Measurements from ENCODE around the gene DSCAM. TPM values are rescaled to one million over a fixed set of nuclear protein-coding genes. Genes with fewer than 3 reads are reported as not detected.

Gene DSCAM
- total and polyA plus RNA-seq, 2 experiments from 2014 or later: 0.07 TPM; not detected in 1

DNA sequence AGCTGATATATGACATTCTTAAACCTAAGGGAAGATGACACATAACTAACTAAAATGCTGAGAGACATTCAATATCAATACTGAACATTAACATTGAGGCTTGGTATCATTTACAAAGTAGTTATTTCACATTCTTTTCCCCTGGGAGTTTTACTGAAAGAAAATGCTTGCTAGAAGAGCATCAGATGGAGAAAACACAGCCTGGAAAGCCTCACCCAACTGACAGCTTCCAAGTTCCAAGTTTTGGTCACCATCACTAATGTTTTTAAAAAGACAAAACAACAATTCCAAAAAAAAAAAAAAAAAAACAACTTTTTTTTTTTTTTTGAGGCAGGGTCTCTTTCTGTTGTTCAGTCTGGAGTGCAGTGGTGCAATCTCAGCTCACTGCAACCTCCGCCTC, 80.6 kb downstream of the DSCAM start:
- no peak overlapping the region for H3K27ac ChIP-seq (ENCODE audit: low read depth)
- TF ChIP-seq JUNB (IDR thresholded peaks at IDR 0.05; ENCODE audit: unreplicated experiment): no peak
- TF ChIP-seq, protein P1, sequence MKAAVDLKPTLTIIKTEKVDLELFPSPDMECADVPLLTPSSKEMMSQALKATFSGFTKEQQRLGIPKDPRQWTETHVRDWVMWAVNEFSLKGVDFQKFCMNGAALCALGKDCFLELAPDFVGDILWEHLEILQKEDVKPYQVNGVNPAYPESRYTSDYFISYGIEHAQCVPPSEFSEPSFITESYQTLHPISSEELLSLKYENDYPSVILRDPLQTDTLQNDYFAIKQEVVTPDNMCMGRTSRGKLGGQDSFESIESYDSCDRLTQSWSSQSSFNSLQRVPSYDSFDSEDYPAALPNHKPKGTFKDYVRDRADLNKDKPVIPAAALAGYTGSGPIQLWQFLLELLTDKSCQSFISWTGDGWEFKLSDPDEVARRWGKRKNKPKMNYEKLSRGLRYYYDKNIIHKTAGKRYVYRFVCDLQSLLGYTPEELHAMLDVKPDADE (IDR thresholded peaks at IDR 0.05): no peak
- TF ChIP-seq STAT1 (IDR thresholded peaks at IDR 0.05; ENCODE audit: unreplicated experiment): no peak
- no peak for TF ChIP-seq EZH2 (IDR thresholded peaks at IDR 0.05; ENCODE audit: low read depth, unreplicated experiment)
- no peak for TF ChIP-seq EZH2phosphoT487 (IDR thresholded peaks at IDR 0.05; ENCODE audit: unreplicated experiment)
- TF ChIP-seq CREB1 (CRISPR knock-in tag; IDR thresholded peaks at IDR 0.05; ENCODE audit: low read depth): no peak
- no peak for TF ChIP-seq ZNF114 (CRISPR knock-in tag; IDR thresholded peaks at IDR 0.05)
- TF ChIP-seq POLR2AphosphoS5 (IDR thresholded peaks at IDR 0.05; ENCODE audit: low read depth): no peak
- no peak for TF ChIP-seq NANOG (IDR thresholded peaks at IDR 0.05; ENCODE audit: borderline replicate concordance)
- TF ChIP-seq, protein P2, sequence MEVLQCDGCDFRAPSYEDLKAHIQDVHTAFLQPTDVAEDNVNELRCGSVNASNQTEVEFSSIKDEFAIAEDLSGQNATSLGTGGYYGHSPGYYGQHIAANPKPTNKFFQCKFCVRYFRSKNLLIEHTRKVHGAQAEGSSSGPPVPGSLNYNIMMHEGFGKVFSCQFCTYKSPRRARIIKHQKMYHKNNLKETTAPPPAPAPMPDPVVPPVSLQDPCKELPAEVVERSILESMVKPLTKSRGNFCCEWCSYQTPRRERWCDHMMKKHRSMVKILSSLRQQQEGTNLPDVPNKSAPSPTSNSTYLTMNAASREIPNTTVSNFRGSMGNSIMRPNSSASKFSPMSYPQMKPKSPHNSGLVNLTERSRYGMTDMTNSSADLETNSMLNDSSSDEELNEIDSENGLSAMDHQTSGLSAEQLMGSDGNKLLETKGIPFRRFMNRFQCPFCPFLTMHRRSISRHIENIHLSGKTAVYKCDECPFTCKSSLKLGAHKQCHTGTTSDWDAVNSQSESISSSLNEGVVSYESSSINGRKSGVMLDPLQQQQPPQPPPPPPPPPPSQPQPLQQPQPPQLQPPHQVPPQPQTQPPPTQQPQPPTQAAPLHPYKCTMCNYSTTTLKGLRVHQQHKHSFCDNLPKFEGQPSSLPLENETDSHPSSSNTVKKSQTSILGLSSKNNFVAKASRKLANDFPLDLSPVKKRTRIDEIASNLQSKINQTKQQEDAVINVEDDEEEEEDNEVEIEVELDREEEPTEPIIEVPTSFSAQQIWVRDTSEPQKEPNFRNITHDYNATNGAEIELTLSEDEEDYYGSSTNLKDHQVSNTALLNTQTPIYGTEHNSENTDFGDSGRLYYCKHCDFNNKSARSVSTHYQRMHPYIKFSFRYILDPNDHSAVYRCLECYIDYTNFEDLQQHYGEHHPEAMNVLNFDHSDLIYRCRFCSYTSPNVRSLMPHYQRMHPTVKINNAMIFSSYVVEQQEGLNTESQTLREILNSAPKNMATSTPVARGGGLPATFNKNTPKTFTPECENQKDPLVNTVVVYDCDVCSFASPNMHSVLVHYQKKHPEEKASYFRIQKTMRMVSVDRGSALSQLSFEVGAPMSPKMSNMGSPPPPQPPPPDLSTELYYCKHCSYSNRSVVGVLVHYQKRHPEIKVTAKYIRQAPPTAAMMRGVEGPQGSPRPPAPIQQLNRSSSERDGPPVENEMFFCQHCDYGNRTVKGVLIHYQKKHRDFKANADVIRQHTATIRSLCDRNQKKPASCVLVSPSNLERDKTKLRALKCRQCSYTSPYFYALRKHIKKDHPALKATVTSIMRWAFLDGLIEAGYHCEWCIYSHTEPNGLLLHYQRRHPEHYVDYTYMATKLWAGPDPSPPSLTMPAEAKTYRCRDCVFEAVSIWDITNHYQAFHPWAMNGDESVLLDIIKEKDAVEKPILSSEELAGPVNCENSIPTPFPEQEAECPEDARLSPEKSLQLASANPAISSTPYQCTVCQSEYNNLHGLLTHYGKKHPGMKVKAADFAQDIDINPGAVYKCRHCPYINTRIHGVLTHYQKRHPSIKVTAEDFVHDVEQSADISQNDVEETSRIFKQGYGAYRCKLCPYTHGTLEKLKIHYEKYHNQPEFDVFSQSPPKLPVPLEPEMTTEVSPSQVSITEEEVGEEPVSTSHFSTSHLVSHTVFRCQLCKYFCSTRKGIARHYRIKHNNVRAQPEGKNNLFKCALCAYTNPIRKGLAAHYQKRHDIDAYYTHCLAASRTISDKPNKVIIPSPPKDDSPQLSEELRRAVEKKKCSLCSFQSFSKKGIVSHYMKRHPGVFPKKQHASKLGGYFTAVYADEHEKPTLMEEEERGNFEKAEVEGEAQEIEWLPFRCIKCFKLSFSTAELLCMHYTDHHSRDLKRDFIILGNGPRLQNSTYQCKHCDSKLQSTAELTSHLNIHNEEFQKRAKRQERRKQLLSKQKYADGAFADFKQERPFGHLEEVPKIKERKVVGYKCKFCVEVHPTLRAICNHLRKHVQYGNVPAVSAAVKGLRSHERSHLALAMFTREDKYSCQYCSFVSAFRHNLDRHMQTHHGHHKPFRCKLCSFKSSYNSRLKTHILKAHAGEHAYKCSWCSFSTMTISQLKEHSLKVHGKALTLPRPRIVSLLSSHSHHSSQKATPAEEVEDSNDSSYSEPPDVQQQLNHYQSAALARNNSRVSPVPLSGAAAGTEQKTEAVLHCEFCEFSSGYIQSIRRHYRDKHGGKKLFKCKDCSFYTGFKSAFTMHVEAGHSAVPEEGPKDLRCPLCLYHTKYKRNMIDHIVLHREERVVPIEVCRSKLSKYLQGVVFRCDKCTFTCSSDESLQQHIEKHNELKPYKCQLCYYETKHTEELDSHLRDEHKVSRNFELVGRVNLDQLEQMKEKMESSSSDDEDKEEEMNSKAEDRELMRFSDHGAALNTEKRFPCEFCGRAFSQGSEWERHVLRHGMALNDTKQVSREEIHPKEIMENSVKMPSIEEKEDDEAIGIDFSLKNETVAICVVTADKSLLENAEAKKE (CRISPR knock-in tag; IDR thresholded peaks at IDR 0.05): no peak
- TF ChIP-seq, protein P3, sequence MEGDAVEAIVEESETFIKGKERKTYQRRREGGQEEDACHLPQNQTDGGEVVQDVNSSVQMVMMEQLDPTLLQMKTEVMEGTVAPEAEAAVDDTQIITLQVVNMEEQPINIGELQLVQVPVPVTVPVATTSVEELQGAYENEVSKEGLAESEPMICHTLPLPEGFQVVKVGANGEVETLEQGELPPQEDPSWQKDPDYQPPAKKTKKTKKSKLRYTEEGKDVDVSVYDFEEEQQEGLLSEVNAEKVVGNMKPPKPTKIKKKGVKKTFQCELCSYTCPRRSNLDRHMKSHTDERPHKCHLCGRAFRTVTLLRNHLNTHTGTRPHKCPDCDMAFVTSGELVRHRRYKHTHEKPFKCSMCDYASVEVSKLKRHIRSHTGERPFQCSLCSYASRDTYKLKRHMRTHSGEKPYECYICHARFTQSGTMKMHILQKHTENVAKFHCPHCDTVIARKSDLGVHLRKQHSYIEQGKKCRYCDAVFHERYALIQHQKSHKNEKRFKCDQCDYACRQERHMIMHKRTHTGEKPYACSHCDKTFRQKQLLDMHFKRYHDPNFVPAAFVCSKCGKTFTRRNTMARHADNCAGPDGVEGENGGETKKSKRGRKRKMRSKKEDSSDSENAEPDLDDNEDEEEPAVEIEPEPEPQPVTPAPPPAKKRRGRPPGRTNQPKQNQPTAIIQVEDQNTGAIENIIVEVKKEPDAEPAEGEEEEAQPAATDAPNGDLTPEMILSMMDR (conservative IDR thresholded peaks at IDR 0.05; ENCODE audit: low read depth in 2 of 2): no peak
- TF ChIP-seq, protein P4, sequence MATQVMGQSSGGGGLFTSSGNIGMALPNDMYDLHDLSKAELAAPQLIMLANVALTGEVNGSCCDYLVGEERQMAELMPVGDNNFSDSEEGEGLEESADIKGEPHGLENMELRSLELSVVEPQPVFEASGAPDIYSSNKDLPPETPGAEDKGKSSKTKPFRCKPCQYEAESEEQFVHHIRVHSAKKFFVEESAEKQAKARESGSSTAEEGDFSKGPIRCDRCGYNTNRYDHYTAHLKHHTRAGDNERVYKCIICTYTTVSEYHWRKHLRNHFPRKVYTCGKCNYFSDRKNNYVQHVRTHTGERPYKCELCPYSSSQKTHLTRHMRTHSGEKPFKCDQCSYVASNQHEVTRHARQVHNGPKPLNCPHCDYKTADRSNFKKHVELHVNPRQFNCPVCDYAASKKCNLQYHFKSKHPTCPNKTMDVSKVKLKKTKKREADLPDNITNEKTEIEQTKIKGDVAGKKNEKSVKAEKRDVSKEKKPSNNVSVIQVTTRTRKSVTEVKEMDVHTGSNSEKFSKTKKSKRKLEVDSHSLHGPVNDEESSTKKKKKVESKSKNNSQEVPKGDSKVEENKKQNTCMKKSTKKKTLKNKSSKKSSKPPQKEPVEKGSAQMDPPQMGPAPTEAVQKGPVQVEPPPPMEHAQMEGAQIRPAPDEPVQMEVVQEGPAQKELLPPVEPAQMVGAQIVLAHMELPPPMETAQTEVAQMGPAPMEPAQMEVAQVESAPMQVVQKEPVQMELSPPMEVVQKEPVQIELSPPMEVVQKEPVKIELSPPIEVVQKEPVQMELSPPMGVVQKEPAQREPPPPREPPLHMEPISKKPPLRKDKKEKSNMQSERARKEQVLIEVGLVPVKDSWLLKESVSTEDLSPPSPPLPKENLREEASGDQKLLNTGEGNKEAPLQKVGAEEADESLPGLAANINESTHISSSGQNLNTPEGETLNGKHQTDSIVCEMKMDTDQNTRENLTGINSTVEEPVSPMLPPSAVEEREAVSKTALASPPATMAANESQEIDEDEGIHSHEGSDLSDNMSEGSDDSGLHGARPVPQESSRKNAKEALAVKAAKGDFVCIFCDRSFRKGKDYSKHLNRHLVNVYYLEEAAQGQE (IDR thresholded peaks at IDR 0.05; ENCODE audit: unreplicated experiment): no peak
- no peak for TF ChIP-seq ZNF331 (CRISPR knock-in tag; IDR thresholded peaks at IDR 0.05; ENCODE audit: low read depth)
- ATAC-seq: no peak
- no peaks in the 10 kb centered on the region for H3K4me1 Mint-ChIP-seq
- H3K36me3 Mint-ChIP-seq (ENCODE audit: low read depth): peaks cover 6% of the 10 kb centered on the region; the same call in 2 of the 3 replicates
- H3K4me3 Mint-ChIP-seq: no peak overlapping the region
- H3K4me1 ChIP-seq (ENCODE audit: insufficient read depth): no peaks in the 10 kb centered on the region
- no peak for DNase-seq (ENCODE audit: low spot score)
- no peak overlapping the region for H2AFZ ChIP-seq
- peaks cover 94% of the 10 kb centered on the region for H3K9me3 Mint-ChIP-seq
- H3K36me3 ChIP-seq (ENCODE audit: insufficient read depth): no peaks in the 10 kb centered on the region
- no peak overlapping the region for H3K27ac Mint-ChIP-seq
- H3F3A ChIP-seq (replicated peaks; ENCODE audit: low read depth): no peaks in the 10 kb centered on the region
- H3K9me2 ChIP-seq (ENCODE audit: insufficient read depth): no peaks in the 10 kb centered on the region
- H4K20me1 ChIP-seq (replicated peaks; ENCODE audit: insufficient read depth): no peaks in the 10 kb centered on the region
- H3K4me2 ChIP-seq: no peak overlapping the region
- no peak overlapping the region for H3K4me3 ChIP-seq
- H3K79me2 ChIP-seq (replicated peaks; ENCODE audit: insufficient read depth): no peaks in the 10 kb centered on the region
- H3K27me3 Mint-ChIP-seq (ENCODE audit: insufficient read depth, low read depth, poor library complexity): no peaks in the 10 kb centered on the region
- no peaks in the 10 kb centered on the region for H3K27me3 ChIP-seq (ENCODE audit: insufficient read depth)

All from GM23338 (cell line).